ENCODE measurements around the gene ZNF770. TPM values are rescaled to one million over a fixed set of nuclear protein-coding genes. Genes with fewer than 3 reads are reported as not detected.

Gene ZNF770
- total RNA-seq, 1 experiment from 2014 or later, result 70.7 TPM

DNA sequence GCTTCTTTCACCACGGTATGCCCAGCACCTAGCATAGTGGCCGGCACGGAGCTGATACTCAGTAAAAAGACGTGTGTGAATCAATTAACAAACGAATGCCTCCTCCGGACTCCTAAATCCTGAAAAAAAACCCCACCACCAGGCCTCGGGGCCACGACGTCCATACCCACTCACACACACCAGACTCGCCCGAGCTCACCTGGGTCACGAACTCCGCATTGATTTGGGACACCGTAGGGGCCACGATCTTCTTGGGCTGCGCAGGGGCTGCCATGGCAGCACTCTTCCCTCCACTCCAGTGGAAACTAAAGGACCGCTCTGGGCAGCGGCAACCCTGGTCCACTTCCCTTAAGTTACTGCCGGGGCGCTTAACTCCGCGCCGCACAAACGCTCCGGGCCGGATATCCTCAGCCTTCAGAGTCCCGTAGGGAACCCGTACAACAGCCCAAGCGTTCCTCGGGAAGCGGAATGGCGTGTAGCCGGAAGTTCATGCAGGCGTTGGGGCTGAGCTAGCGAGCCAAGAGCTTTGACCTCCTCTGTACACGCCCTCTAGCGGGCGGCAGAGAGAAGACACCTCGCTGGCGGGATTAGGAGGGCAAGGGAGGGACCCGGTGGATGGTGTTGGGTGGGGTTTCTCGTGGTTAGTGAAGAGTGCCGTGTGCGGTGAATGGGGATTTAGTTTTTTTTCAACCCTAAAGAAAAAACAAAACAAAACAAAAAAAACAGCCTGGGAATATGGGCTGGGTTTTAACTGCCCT is 18.6 kb downstream of the ZNF770 start, which contains the start of gene AQR:
AQR (minus strand) TSS at position 403 of the 758 bp plus-strand sequence; CDS start at position 274, 129 bp downstream.
- Histone ChIP-seq H3K9me3 (ENCODE audit: control insufficient read depth in 1 of 2, insufficient read depth in 1 of 2, low read depth in 1 of 2, low read length in 2 of 2) (no peaks in the 10 kb centered on the region), H3K27me3 (ENCODE audit: insufficient read depth, low read length) (no peaks in the 10 kb centered on the region), H3K4me1 (ENCODE audit: control insufficient read depth in 1 of 2, insufficient read depth in 2 of 2, low read length in 2 of 2) (peaks cover 7 to 14% of the 10 kb centered on the region in 2 experiments; a peak in 2 of 4 replicates), H4K20me1 (ENCODE audit: insufficient read depth) (peaks cover 3% of the 10 kb centered on the region; the same call in 1 of the 2 replicates), H3K4me3 (replicated peaks in 1 of 2; ENCODE audit: low read depth in 1 of 2, low read length in 2 of 2) (peak within 1 kb of the TSS; percentile 97 to 100), H3K79me2 (ENCODE audit: insufficient read depth, low read length) (peaks cover 51% of the 10 kb centered on the region), H3K4me2 (ENCODE audit: low read length) (peak within 1 kb of the TSS; percentile 78), H3K36me3 (ENCODE audit: control insufficient read depth in 1 of 2, insufficient read depth in 2 of 2, low read length in 2 of 2) (no peaks in the 10 kb centered on the region; a peak in 2 of 4 replicates), H2AFZ (ENCODE audit: low read depth, low read length, poor library complexity, severe bottlenecking) (peak within 1 kb of the TSS; percentile 53), H3K27ac (ENCODE audit: low read depth, low read length) (peak within 1 kb of the TSS; percentile 65), H3K9ac (ENCODE audit: low read length) (peak within 1 kb of the TSS; percentile 95), H3K9me2 (ENCODE audit: insufficient read depth) (no peaks in the 10 kb centered on the region)
- CTCF ChIA-PET, result interaction anchor here (0.5 to 2.6 kb wide), 14 partner anchors 11 to 782 kb away, joined by 3 to 28 read pairs (median 5); partner anchors contain the start of gene ZNF770
- intact Hi-C loops (cut with micrococcal nuclease), result loop anchor here (1.0 kb wide), 1 partner anchor 19 kb away; the partner anchor contains the start of gene ZNF770
- DNase-seq (ENCODE audit: low read depth, low spot score) (peak; percentile 96), ATAC-seq (peak; percentile 99)
- RAD21 ChIA-PET (ENCODE audit: low non-redundant PET in 1 of 2, low total read pairs in 2 of 2, uncharacterized antibody in 2 of 2, unreplicated experiment in 2 of 2), result interaction anchor here (0.6 to 1.0 kb wide), 2 partner anchors 19 to 261 kb away, joined by 3 to 4 read pairs; partner anchors contain the start of gene ZNF770 (in 1 of the 2)
- BruUV-seq (replicated peaks), result TSS peak; percentile 69
- POLR2A ChIA-PET, result interaction anchor here (0.7 to 1.5 kb wide), 8 partner anchors 11 to 348 kb away, joined by 3 to 19 read pairs (median 4); partner anchors contain the start of gene ZNF770
- TF ChIP-seq EZH2 (IDR thresholded peaks at IDR 0.05) (no peak), SIN3A (IDR thresholded peaks at IDR 0.05; ENCODE audit: low read depth) (peak; percentile 49; the same call in 1 of the 2 replicates), SRF (IDR thresholded peaks at IDR 0.05; ENCODE audit: low read depth) (peak; percentile 86), ELF1 (IDR thresholded peaks at IDR 0.05; ENCODE audit: borderline replicate concordance, low read depth) (peak; percentile 71), ZNF274 (IDR thresholded peaks at IDR 0.05; ENCODE audit: low read depth, low read length) (no peak), YY1 (IDR thresholded peaks at IDR 0.05; ENCODE audit: extremely low read depth, insufficient replicate concordance, low read depth, low read length) (peak; percentile 75), POLR2A (IDR thresholded peaks at IDR 0.05; ENCODE audit: borderline replicate concordance, extremely low read depth, insufficient read depth, insufficient read length) (peak; percentile 53), SP1 (IDR thresholded peaks at IDR 0.05; ENCODE audit: low read depth) (peak; percentile 58), CBX3 (IDR thresholded peaks at IDR 0.05; ENCODE audit: low read depth) (peak; percentile 92), EZH2phosphoT487 (IDR thresholded peaks at IDR 0.05; ENCODE audit: borderline replicate concordance) (no peak), POLR2AphosphoS5 (IDR thresholded peaks at IDR 0.05; ENCODE audit: low read depth, low read length) (peak; percentile 94), JUND (IDR thresholded peaks at IDR 0.05) (no peak), CEBPB (IDR thresholded peaks at IDR 0.05; ENCODE audit: low read depth) (no peak)
- TF ChIP-seq, protein P1, sequence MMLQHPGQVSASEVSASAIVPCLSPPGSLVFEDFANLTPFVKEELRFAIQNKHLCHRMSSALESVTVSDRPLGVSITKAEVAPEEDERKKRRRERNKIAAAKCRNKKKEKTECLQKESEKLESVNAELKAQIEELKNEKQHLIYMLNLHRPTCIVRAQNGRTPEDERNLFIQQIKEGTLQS (IDR thresholded peaks at IDR 0.05), result no peak
- TF ChIP-seq, protein P2, sequence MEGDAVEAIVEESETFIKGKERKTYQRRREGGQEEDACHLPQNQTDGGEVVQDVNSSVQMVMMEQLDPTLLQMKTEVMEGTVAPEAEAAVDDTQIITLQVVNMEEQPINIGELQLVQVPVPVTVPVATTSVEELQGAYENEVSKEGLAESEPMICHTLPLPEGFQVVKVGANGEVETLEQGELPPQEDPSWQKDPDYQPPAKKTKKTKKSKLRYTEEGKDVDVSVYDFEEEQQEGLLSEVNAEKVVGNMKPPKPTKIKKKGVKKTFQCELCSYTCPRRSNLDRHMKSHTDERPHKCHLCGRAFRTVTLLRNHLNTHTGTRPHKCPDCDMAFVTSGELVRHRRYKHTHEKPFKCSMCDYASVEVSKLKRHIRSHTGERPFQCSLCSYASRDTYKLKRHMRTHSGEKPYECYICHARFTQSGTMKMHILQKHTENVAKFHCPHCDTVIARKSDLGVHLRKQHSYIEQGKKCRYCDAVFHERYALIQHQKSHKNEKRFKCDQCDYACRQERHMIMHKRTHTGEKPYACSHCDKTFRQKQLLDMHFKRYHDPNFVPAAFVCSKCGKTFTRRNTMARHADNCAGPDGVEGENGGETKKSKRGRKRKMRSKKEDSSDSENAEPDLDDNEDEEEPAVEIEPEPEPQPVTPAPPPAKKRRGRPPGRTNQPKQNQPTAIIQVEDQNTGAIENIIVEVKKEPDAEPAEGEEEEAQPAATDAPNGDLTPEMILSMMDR (IDR thresholded peaks at IDR 0.05 in 2 of 3, conservative IDR thresholded peaks at IDR 0.05 in 1 of 3; ENCODE audit: borderline replicate concordance in 1 of 3, insufficient read depth in 1 of 3, low read depth in 2 of 3, low read length in 2 of 3), result peak; percentile 41 to 95 (median 90); a peak in 5 of 6 replicates
- TF ChIP-seq, protein P3, sequence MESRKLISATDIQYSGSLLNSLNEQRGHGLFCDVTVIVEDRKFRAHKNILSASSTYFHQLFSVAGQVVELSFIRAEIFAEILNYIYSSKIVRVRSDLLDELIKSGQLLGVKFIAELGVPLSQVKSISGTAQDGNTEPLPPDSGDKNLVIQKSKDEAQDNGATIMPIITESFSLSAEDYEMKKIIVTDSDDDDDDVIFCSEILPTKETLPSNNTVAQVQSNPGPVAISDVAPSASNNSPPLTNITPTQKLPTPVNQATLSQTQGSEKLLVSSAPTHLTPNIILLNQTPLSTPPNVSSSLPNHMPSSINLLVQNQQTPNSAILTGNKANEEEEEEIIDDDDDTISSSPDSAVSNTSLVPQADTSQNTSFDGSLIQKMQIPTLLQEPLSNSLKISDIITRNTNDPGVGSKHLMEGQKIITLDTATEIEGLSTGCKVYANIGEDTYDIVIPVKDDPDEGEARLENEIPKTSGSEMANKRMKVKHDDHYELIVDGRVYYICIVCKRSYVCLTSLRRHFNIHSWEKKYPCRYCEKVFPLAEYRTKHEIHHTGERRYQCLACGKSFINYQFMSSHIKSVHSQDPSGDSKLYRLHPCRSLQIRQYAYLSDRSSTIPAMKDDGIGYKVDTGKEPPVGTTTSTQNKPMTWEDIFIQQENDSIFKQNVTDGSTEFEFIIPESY (IDR thresholded peaks at IDR 0.05; ENCODE audit: extremely low read depth, insufficient replicate concordance, low read length), result no peak
- TF ChIP-seq, protein P4, sequence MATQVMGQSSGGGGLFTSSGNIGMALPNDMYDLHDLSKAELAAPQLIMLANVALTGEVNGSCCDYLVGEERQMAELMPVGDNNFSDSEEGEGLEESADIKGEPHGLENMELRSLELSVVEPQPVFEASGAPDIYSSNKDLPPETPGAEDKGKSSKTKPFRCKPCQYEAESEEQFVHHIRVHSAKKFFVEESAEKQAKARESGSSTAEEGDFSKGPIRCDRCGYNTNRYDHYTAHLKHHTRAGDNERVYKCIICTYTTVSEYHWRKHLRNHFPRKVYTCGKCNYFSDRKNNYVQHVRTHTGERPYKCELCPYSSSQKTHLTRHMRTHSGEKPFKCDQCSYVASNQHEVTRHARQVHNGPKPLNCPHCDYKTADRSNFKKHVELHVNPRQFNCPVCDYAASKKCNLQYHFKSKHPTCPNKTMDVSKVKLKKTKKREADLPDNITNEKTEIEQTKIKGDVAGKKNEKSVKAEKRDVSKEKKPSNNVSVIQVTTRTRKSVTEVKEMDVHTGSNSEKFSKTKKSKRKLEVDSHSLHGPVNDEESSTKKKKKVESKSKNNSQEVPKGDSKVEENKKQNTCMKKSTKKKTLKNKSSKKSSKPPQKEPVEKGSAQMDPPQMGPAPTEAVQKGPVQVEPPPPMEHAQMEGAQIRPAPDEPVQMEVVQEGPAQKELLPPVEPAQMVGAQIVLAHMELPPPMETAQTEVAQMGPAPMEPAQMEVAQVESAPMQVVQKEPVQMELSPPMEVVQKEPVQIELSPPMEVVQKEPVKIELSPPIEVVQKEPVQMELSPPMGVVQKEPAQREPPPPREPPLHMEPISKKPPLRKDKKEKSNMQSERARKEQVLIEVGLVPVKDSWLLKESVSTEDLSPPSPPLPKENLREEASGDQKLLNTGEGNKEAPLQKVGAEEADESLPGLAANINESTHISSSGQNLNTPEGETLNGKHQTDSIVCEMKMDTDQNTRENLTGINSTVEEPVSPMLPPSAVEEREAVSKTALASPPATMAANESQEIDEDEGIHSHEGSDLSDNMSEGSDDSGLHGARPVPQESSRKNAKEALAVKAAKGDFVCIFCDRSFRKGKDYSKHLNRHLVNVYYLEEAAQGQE (IDR thresholded peaks at IDR 0.05; ENCODE audit: low read depth), result no peak

All from HCT116 (cell line).